ENCODE data around the gene BHLHE41. TPM values are rescaled to one million over a fixed set of nuclear protein-coding genes. Genes with fewer than 3 reads are reported as not detected.

The BHLHE41 gene
- total and polyA plus RNA-seq, 9 of the 15 experiments (the other 6 are each of a cell fraction or from before 2014, with no cell fraction given): not detected

DNA sequence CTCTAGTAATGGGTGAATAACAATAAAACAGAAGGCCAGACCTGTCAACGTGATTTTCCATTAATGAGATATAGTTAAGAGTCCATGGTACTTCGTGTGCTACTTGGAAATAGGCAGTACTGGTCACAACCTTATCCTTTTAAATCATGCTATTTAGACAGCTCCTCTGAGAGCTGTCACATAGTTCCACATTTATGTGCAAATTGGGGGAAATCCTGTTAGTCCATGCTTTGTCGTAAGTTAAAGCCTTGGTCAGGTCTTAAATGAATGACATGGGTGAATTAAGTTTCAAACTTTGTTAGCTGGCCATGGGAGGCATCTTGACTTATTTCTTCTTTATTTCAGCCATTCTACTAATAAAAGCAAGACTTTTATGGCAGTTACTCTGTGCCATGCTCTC is 11.9 kb upstream of the BHLHE41 start (continued):
- TF ChIP-seq, protein P1, sequence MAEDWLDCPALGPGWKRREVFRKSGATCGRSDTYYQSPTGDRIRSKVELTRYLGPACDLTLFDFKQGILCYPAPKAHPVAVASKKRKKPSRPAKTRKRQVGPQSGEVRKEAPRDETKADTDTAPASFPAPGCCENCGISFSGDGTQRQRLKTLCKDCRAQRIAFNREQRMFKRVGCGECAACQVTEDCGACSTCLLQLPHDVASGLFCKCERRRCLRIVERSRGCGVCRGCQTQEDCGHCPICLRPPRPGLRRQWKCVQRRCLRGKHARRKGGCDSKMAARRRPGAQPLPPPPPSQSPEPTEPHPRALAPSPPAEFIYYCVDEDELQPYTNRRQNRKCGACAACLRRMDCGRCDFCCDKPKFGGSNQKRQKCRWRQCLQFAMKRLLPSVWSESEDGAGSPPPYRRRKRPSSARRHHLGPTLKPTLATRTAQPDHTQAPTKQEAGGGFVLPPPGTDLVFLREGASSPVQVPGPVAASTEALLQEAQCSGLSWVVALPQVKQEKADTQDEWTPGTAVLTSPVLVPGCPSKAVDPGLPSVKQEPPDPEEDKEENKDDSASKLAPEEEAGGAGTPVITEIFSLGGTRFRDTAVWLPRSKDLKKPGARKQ (CRISPR knock-in tag; IDR thresholded peaks at IDR 0.05): no peak
- TF ChIP-seq, protein P2, sequence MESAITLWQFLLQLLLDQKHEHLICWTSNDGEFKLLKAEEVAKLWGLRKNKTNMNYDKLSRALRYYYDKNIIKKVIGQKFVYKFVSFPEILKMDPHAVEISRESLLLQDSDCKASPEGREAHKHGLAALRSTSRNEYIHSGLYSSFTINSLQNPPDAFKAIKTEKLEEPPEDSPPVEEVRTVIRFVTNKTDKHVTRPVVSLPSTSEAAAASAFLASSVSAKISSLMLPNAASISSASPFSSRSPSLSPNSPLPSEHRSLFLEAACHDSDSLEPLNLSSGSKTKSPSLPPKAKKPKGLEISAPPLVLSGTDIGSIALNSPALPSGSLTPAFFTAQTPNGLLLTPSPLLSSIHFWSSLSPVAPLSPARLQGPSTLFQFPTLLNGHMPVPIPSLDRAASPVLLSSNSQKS (CRISPR knock-in tag; IDR thresholded peaks at IDR 0.05): no peak
- TF ChIP-seq, protein P3, sequence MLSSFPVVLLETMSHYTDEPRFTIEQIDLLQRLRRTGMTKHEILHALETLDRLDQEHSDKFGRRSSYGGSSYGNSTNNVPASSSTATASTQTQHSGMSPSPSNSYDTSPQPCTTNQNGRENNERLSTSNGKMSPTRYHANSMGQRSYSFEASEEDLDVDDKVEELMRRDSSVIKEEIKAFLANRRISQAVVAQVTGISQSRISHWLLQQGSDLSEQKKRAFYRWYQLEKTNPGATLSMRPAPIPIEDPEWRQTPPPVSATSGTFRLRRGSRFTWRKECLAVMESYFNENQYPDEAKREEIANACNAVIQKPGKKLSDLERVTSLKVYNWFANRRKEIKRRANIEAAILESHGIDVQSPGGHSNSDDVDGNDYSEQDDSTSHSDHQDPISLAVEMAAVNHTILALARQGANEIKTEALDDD (IDR thresholded peaks at IDR 0.05): no peak
- TF ChIP-seq KLF6 (CRISPR knock-in tag; IDR thresholded peaks at IDR 0.05; ENCODE audit: borderline replicate concordance) (no peak), KHSRP (IDR thresholded peaks at IDR 0.05) (no peak), ZNF277 (CRISPR knock-in tag; IDR thresholded peaks at IDR 0.05; ENCODE audit: borderline replicate concordance) (no peak), CHD4 (IDR thresholded peaks at IDR 0.05; ENCODE audit: insufficient read depth, insufficient replicate concordance, low read depth, low read length, poor library complexity, severe bottlenecking) (no peak)

All from K562 (cell line).